H1 (cell line): ENCODE data around the gene IGSF9B. TPM values are rescaled to one million over a fixed set of nuclear protein-coding genes. Genes with fewer than 3 reads are reported as not detected.

Experiments
- CTCF ChIA-PET: fragments of 300-600 bp; sonication (Branson Sonifier 250); formaldehyde crosslinking; loops from one replicate; lab custom pipeline; 2021; ENCODE audit not compliant: partially characterized antibody; lab: Charles Lee
- POLR2A ChIA-PET: fragments of 300-600 bp; sonication (Branson Sonifier 250); formaldehyde crosslinking; loops from one replicate; lab custom pipeline; 2021; ENCODE audit warnings: inconsistent platforms; ENCODE audit not compliant: partially characterized antibody; lab: Charles Lee
- DNase-seq, 2 experiments: peaks; one replicate each; pipeline versions ENCODE4 v3.0.0 to v3.0.0-alpha.2; 2010 to 2022; ENCODE audit warnings: low spot score in 2 of 2, low read depth in 1 of 2, mixed read lengths in 1 of 2
- FAIRE-seq: peaks from 2 replicates; lab custom pipeline; 2011; peaks lifted over from hg19 to GRCh38; lab: Jason Lieb, UNC
- H2AFZ ChIP-seq: 2 replicates; pipeline ENCODE4 v1.8.1; 2012; ENCODE audit warnings: low read length, inconsistent platforms
- H2AK5ac ChIP-seq: 2 replicates; pipeline ENCODE4 v1.6.1; 2013; ENCODE audit warnings: low read depth, low read length
- H2BK120ac ChIP-seq: replicated peaks from 2 replicates; pipeline ENCODE3; 2013; ENCODE audit warnings: low read depth, low read length, inconsistent platforms
- H2BK12ac ChIP-seq: 2 replicates; pipeline ENCODE4 v1.6.1; 2013; ENCODE audit warnings: low read depth, low read length
- H2BK15ac ChIP-seq: 2 replicates; pipeline ENCODE4 v1.6.1; 2013; ENCODE audit warnings: low read length
- H2BK20ac ChIP-seq: 2 replicates; pipeline ENCODE4 v1.6.1; 2013; ENCODE audit warnings: low read length
- H2BK5ac ChIP-seq: 2 replicates; pipeline ENCODE4 v1.6.1; 2013; ENCODE audit warnings: low read depth, low read length
- H3K14ac ChIP-seq: 2 replicates; pipeline ENCODE4 v1.6.1; 2013; ENCODE audit warnings: inconsistent platforms; ENCODE audit not compliant: insufficient read length
- H3K18ac ChIP-seq: 2 replicates; pipeline ENCODE4 v1.6.1; 2013; ENCODE audit warnings: low read length; ENCODE audit errors: extremely low read depth
- H3K23ac ChIP-seq: 2 replicates; pipeline ENCODE4 v1.6.1; 2013; ENCODE audit warnings: inconsistent platforms; ENCODE audit not compliant: insufficient read length
- H3K23me2 ChIP-seq: 2 replicates; pipeline ENCODE4 v1.6.1; 2013; ENCODE audit warnings: low read depth, low read length
- H3K27ac ChIP-seq: 2 replicates; pipeline ENCODE4 v1.6.1; 2011; ENCODE audit warnings: low read depth, low read length, inconsistent platforms
- H3K27me3 ChIP-seq, 4 experiments: replicated peaks in 1 of 4; 1 replicate in 1 of 4; 2 replicates in 3 of 4; pipeline versions ENCODE4 v1.6.1 to v1.8.1; 2011 to 2013; ENCODE audit warnings: low read length in 3 of 4, mild to moderate bottlenecking in 3 of 4, inconsistent platforms in 2 of 4, mixed read lengths in 2 of 4, moderate library complexity in 1 of 4; ENCODE audit not compliant: control insufficient read depth in 3 of 4, insufficient read depth in 3 of 4; ENCODE audit errors: extremely low read depth in 1 of 4
- H3K36me3 ChIP-seq, 4 experiments: 2 replicates each; pipeline versions ENCODE4 v1.6.1 to v1.8.1; 2011 to 2013; ENCODE audit warnings: mild to moderate bottlenecking in 4 of 4, low read length in 3 of 4, moderate library complexity in 2 of 4, control low read depth in 1 of 4, inconsistent platforms in 1 of 4; ENCODE audit not compliant: insufficient read depth in 4 of 4, control insufficient read depth in 2 of 4
- H3K4ac ChIP-seq: replicated peaks from 2 replicates; pipeline ENCODE3; 2013; ENCODE audit warnings: low read length, low read depth, mixed read lengths, inconsistent platforms; ENCODE audit not compliant: insufficient read length
- H3K4me1 ChIP-seq, 4 experiments: replicated peaks in 1 of 4; 1 replicate in 1 of 4; 2 replicates in 3 of 4; pipeline versions ENCODE4 v1.6.1 to v1.8.1; 2011 to 2013; ENCODE audit warnings: low read length in 3 of 4, inconsistent platforms in 2 of 4, mixed read lengths in 1 of 4; ENCODE audit not compliant: insufficient read depth in 4 of 4, control insufficient read depth in 3 of 4
- H3K4me2 ChIP-seq, 2 experiments: 2 replicates each; pipeline versions ENCODE4 v1.6.1 to v1.8.1; 2011 to 2013; ENCODE audit warnings: low read depth in 2 of 2, low read length in 2 of 2, control low read depth in 1 of 2, inconsistent platforms in 1 of 2, mild to moderate bottlenecking in 1 of 2; ENCODE audit not compliant: insufficient read depth in 1 of 2
- H3K4me3 ChIP-seq, 4 experiments: fragments of 200-600, 300-600 bp in 1 of 4; sonication (generic), shearing (Covaris generic), sonication (Bioruptor Twin) in 1 of 4; 2 replicates each; pipeline versions ENCODE4 v1.5.1 to v1.8.1; 2011 to 2016; ENCODE audit warnings: low read length in 4 of 4, low read depth in 3 of 4, control low read depth in 2 of 4, inconsistent platforms in 2 of 4, mild to moderate bottlenecking in 2 of 4, mixed read lengths in 1 of 4, moderate library complexity in 1 of 4; ENCODE audit not compliant: insufficient read depth in 2 of 4; ENCODE audit errors: extremely low read depth in 1 of 4
- H3K56ac ChIP-seq: replicated peaks from 2 replicates; pipeline ENCODE3; 2013; ENCODE audit warnings: low read depth, mild to moderate bottlenecking, mixed read lengths, low read length, inconsistent platforms; ENCODE audit not compliant: insufficient read length
- H3K79me1 ChIP-seq: 2 replicates; pipeline ENCODE4 v1.6.1; 2013; ENCODE audit warnings: low read depth, low read length, control low read depth
- H3K79me2 ChIP-seq, 2 experiments: 2 replicates each; pipeline versions ENCODE4 v1.6.1 to v1.8.1; 2012 to 2013; ENCODE audit warnings: low read length in 2 of 2, mild to moderate bottlenecking in 2 of 2, inconsistent platforms in 1 of 2; ENCODE audit not compliant: insufficient read depth in 2 of 2, control insufficient read depth in 1 of 2
- H3K9ac ChIP-seq, 4 experiments: replicated peaks in 1 of 4; 1 replicate in 1 of 4; 2 replicates in 3 of 4; pipeline versions ENCODE4 v1.6.1 to v1.8.1; 2011 to 2013; ENCODE audit warnings: low read depth in 3 of 4, low read length in 3 of 4, control low read depth in 2 of 4, mild to moderate bottlenecking in 2 of 4, moderate library complexity in 2 of 4, inconsistent platforms in 1 of 4; ENCODE audit errors: extremely low read depth in 1 of 4
- H3K9me3 ChIP-seq, 2 experiments: 2 replicates each; pipeline versions ENCODE4 v1.6.1 to v1.8.1; 2012 to 2013; ENCODE audit warnings: mild to moderate bottlenecking in 2 of 2, moderate library complexity in 2 of 2, control low read depth in 1 of 2, inconsistent platforms in 1 of 2, low read depth in 1 of 2, low read length in 1 of 2, mixed read lengths in 1 of 2; ENCODE audit not compliant: insufficient read depth in 2 of 2
- H4K20me1 ChIP-seq, 2 experiments: replicated peaks in 1 of 2; 2 replicates each; pipeline versions ENCODE3 to v1.8.1; 2011 to 2013; ENCODE audit warnings: inconsistent platforms in 2 of 2, low read length in 2 of 2, mild to moderate bottlenecking in 1 of 2; ENCODE audit not compliant: insufficient read depth in 2 of 2, control insufficient read depth in 1 of 2
- H4K5ac ChIP-seq: 2 replicates; pipeline ENCODE4 v1.6.1; 2013; ENCODE audit warnings: low read length, low read depth, mixed read lengths, inconsistent platforms; ENCODE audit not compliant: insufficient read length
- H4K8ac ChIP-seq: 2 replicates; pipeline ENCODE4 v1.8.0; 2013; ENCODE audit warnings: mild to moderate bottlenecking, moderate library complexity, low read length, inconsistent platforms; ENCODE audit not compliant: insufficient read depth; ENCODE audit errors: extremely low read depth
- H4K91ac ChIP-seq: replicated peaks from 2 replicates; pipeline ENCODE3; 2013; ENCODE audit warnings: low read length, mixed read lengths, inconsistent platforms; ENCODE audit not compliant: insufficient read length
- BRCA1 ChIP-seq: IDR thresholded peaks from 2 replicates; pipeline ENCODE4 v1.6.1; 2012; ENCODE audit warnings: low read depth, low read length, improper control_type of control experiment
- EZH2 ChIP-seq: fragments of 200-600 bp; sonication (generic); IDR thresholded peaks from 2 replicates; pipeline ENCODE4 v1.7.1; 2012; ENCODE audit warnings: low read depth, mild to moderate bottlenecking, moderate library complexity, low read length, inconsistent platforms; ENCODE audit not compliant: severe bottlenecking
- JUN ChIP-seq: IDR thresholded peaks from 2 replicates; pipeline ENCODE4 v1.6.1; 2011; ENCODE audit warnings: low read depth, mild to moderate bottlenecking, improper control_type of control experiment, low read length
- PHF8 ChIP-seq: fragments of 200-600 bp; sonication (generic); conservative IDR thresholded peaks from 2 replicates; pipeline ENCODE4 v1.7.1; 2012; ENCODE audit warnings: low read depth, mild to moderate bottlenecking, inconsistent platforms, low read length, moderate library complexity
- POU5F1 ChIP-seq: IDR thresholded peaks from 2 replicates; pipeline ENCODE4 v1.6.1; 2011; ENCODE audit warnings: low read depth, mild to moderate bottlenecking, low read length, moderate library complexity
- SIRT6 ChIP-seq: IDR thresholded peaks from one replicate; pipeline ENCODE4 v1.7.1; 2012; ENCODE audit warnings: low read length, inconsistent platforms
- WGBS, 2 experiments: shearing (Covaris generic) in 1 of 2; methylation state at CpG; one replicate each; pipeline versions ENCODE4 v1.1.6 to v1.1.7; 2013 to 2015; ENCODE audit warnings: low lambda C conversion rate in 2 of 2, mixed read lengths in 2 of 2, inconsistent platforms in 1 of 2, low coverage in 1 of 2, missing lambda C conversion rate in 1 of 2; ENCODE audit not compliant: insufficient replicate concordance in 2 of 2, insufficient coverage in 1 of 2, insufficient read length in 1 of 2; ENCODE audit errors: extremely low coverage in 1 of 2, missing lambda C conversion rate in 1 of 2; 5-methylcytosine and 5-hydroxymethylcytosine counted together
- polyA plus RNA-seq, 7 experiments: library from polyadenylated mRNA; depleted of rRNA in 3 of 7; stranded (reverse) in 5 of 7; unstranded in 2 of 7; fragments of >200 nt in 5 of 7; fragments of 200-250 nt in 2 of 7; gene quantifications; 1 replicate in 5 of 7; 2 replicates in 1 of 7; 4 replicates in 1 of 7; pipeline versions ENCODE4 v1.2.1 to v1.2.3, GENCODE V29; 2011 to 2013; ENCODE audit warnings: missing spikeins in 2 of 7, mixed read lengths in 2 of 7
- total RNA-seq: library from RNA; stranded (reverse); fragmentation: NEBNext Ultra II Directional; extraction: Animal tissue kit (Norgen Biotek cat#: 25700); gene quantifications from 2 replicates; pipeline ENCODE4 v1.2.1, GENCODE V29; 2021

Gene IGSF9B
- total and polyA plus RNA-seq, 2 of the 8 experiments (the other 6 are each of a cell fraction or from before 2014, with no cell fraction given), result 16.5 to 49.2 TPM

DNA sequence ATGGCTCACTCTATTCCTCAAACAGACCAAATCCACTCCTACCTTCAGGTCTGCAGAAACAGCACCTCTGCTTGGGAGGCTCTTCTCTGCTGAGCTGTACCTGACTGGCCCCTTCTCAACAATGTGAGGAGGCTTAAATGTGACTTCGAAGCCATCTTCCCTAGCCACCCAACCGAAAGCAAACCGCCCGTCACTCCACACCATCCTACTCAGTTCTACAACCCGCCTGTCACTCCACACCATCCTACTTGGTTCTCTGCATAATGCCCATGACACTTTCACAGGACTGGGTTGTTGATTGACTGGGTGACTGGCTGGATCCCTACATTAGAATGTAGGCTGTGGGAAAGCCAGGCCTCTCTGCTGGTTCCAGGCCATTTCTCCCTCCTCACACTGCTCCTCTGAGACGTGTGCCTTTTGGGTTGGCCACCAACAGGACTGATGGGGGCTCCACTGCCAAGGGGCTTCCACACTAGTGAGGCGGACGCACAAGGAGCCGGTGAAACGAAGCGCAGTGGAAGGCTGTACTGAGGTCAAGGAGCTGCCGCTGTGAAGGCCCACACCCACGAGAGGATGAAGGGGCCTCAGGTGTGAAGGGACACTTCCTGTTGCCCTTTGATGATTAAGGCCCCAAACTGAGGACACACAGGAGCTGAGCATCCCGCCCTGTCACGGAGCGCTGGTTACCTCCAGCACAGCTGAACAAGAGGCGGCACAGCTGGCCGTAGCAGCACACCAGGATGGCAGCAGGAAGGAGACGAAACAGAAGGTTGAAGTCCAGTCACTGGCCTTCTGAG, 64.0 kb downstream of the IGSF9B start:
- Histone ChIP-seq H3K14ac (no peak overlapping the region), H3K27ac (no peak overlapping the region), H2AK5ac (0 out of 2 replicates have a peak overlapping the region, but pooled peaks have one; percentile 39), H3K18ac (no peak overlapping the region; the same call in 1 of the 2 replicates), H3K4me1 (peaks cover 4 to 11% (median 7%) of the 10 kb centered on the region in 4 experiments; a peak in 6 of 7 replicates), H3K79me2 (no peaks in the 10 kb centered on the region), H3K56ac (no peak overlapping the region), H2BK120ac (no peak overlapping the region), H4K20me1 (no peaks in the 10 kb centered on the region), H3K27me3 (no peaks in the 10 kb centered on the region; a peak in 2 of 7 replicates), H3K9me3 (no peaks in the 10 kb centered on the region), H2BK5ac (no peak overlapping the region; the same call in 1 of the 2 replicates), H2BK20ac (peak overlapping the region; percentile 32; the same call in 1 of the 2 replicates), H3K79me1 (no peaks in the 10 kb centered on the region), H4K91ac (no peak overlapping the region), H3K4me3 (no peak overlapping the region), H3K9ac (no peak overlapping the region; a peak in 1 of 7 replicates), H3K23ac (no peak overlapping the region), H3K4ac (peak overlapping the region; percentile 8), H3K36me3 (0 out of 8 replicates have a peak, but pooled peaks cover 0 to 2% (median 0%) of the 10 kb centered on the region in 4 experiments), H2BK15ac (peak overlapping the region; percentile 46; the same call in 1 of the 2 replicates)
- POLR2A ChIA-PET, result no interaction called here
- WGBS, 2 experiments, result 91% methylated on average over 19 of the region's 19 CpGs; no CpG with 5 or more reads in 1 of the 2 experiments
- TF ChIP-seq BRCA1, result no peak
- TF ChIP-seq JUN, result no peak
- no peak for TF ChIP-seq SIRT6
- no peak for TF ChIP-seq EZH2
- TF ChIP-seq PHF8, result no peak
- no peak for TF ChIP-seq POU5F1
- TF ChIP-seq, all 59 proteins: peak for 0
- CTCF ChIA-PET, result interaction anchor here (1.0 kb wide), 1 partner anchor 54 kb away, joined by 4 read pairs; no protein-coding TSS in a partner anchor
- H4K8ac ChIP-seq, result no peak overlapping the region
- H2AFZ ChIP-seq, result no peak overlapping the region
- H4K5ac ChIP-seq, result no peak overlapping the region
- no peak for FAIRE-seq
- peak in 1 of 2 experiments; percentile 33 for DNase-seq
- H3K23me2 ChIP-seq, result 0 out of 2 replicates have a peak, but pooled peaks cover 2% of the 10 kb centered on the region
- H3K4me2 ChIP-seq, result no peak overlapping the region
- peak overlapping the region; percentile 60; the same call in 1 of the 2 replicates for H2BK12ac ChIP-seq
